Lung (tissue), 12 donors: ENCODE measurements around the gene CSF1. TPM values are rescaled to one million over a fixed set of nuclear protein-coding genes. Genes with fewer than 3 reads are reported as not detected.

ENCODE experiments used
- ATAC-seq: fragments of 200-7000 bp; cut with Tn5 transposase; one replicate; pipeline ENCODE4 v1.9.1; 2020; ENCODE audit warnings: moderate number of reproducible peaks; ENCODE audit not compliant: insufficient read depth, low FRiP score
- DNase-seq, 3 donors: peaks; one replicate each; pipeline ENCODE4 v3.0.0-alpha.2; 2013 to 2017
- H3K27ac ChIP-seq, 2 donors: one replicate each; pipeline ENCODE4 v1.5.1; 2013; ENCODE audit warnings: mild to moderate bottlenecking in 2 of 2, moderate library complexity in 2 of 2, control low read depth in 1 of 2, inconsistent platforms in 1 of 2, low read depth in 1 of 2, low read length in 1 of 2
- H3K27me3 ChIP-seq, 3 donors: one replicate each; pipeline ENCODE4 v1.5.1; 2013; ENCODE audit warnings: low read length in 2 of 3; ENCODE audit not compliant: control insufficient read depth in 3 of 3, insufficient read depth in 3 of 3
- H3K36me3 ChIP-seq, 4 donors: one replicate each; pipeline ENCODE4 v1.5.1; 2013; ENCODE audit warnings: low read length in 4 of 4, mild to moderate bottlenecking in 1 of 4, moderate library complexity in 1 of 4; ENCODE audit not compliant: control insufficient read depth in 4 of 4, insufficient read depth in 4 of 4
- H3K4me1 ChIP-seq, 5 donors: one replicate each; pipeline ENCODE4 v1.5.1; 2013; ENCODE audit warnings: low read length in 5 of 5, mild to moderate bottlenecking in 2 of 5, moderate library complexity in 1 of 5; ENCODE audit not compliant: control insufficient read depth in 5 of 5, insufficient read depth in 5 of 5
- H3K4me3 ChIP-seq: one replicate; pipeline ENCODE4 v1.5.1; 2013; ENCODE audit warnings: mild to moderate bottlenecking, control low read depth, moderate library complexity
- H3K9ac ChIP-seq, 2 donors: one replicate each; pipeline ENCODE4 v1.5.1; 2013; ENCODE audit warnings: low read length in 2 of 2, control low read depth in 1 of 2; ENCODE audit not compliant: insufficient read depth in 1 of 2
- H3K9me3 ChIP-seq, 4 donors: one replicate each; pipeline ENCODE4 v1.5.1; 2013; ENCODE audit warnings: low read length in 3 of 4, mild to moderate bottlenecking in 1 of 4, moderate library complexity in 1 of 4; ENCODE audit not compliant: control insufficient read depth in 4 of 4, insufficient read depth in 3 of 4
- WGBS, 2 donors: extraction: QIAGEN DNeasy Blood & Tissue Kit; methylation state at CpG; one replicate each; pipeline ENCODE4 v1.1.7; 2013; 5-methylcytosine and 5-hydroxymethylcytosine counted together
- polyA plus RNA-seq, 2 donors: library from polyadenylated mRNA; stranded (reverse); fragments of 200-250 nt; gene quantifications; one replicate each; pipeline ENCODE4 v1.2.1, GENCODE V29; 2013
- total RNA-seq, 2 donors: library from RNA; depleted of rRNA in 1 of 2; stranded (reverse); fragments of >200 nt in 1 of 2; gene quantifications; one replicate each; pipeline ENCODE4 v1.2.1, GENCODE V29; 2014 to 2021
- TF ChIP-seq, protein P1 (sequence below): IDR thresholded peaks from 2 replicates; pipeline ENCODE4 v1.5.1; 2012; ENCODE audit warnings: mild to moderate bottlenecking; ENCODE audit errors: control extremely low read depth, extremely low read depth
- donor health status: control.
- donor health status: control.
- donor health status: Bipolar disorder and iron deficiency.
- donor health status: healthy.
- donor health status: DM: yes; HTN: yes; CAD: no.

Gene CSF1
- total and polyA plus RNA-seq, 4 donors: 13.5 to 65.3 (median 28.5) TPM

DNA sequence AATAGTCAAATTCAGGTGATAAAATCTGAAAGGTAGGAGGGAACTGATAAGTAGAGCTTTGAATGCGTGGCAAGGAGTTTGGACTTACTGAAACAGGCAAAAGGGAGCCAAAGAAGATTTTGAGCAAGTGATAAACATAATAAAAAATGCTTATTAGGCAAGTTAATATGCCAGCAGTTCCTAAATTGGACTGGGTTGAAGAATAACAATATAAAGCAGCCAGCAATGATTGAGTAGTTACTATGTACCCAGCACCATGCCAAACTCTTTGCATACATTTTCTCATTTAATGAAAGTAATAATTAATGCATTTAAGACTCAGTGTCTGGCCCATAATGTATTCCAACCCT, 50.1 kb downstream of the CSF1 start:
- Histone ChIP-seq H3K27me3 (no peaks in the 10 kb centered on the region), H3K9ac (no peak overlapping the region), H3K4me1 (peaks cover 0 to 17% (median 2%) of the 10 kb centered on the region in 5 donors), H3K9me3 (no peaks in the 10 kb centered on the region), H3K4me3 (no peak overlapping the region), H3K36me3 (no peaks in the 10 kb centered on the region), H3K27ac (no peak overlapping the region)
- ATAC-seq: no peak
- TF ChIP-seq, protein P1, sequence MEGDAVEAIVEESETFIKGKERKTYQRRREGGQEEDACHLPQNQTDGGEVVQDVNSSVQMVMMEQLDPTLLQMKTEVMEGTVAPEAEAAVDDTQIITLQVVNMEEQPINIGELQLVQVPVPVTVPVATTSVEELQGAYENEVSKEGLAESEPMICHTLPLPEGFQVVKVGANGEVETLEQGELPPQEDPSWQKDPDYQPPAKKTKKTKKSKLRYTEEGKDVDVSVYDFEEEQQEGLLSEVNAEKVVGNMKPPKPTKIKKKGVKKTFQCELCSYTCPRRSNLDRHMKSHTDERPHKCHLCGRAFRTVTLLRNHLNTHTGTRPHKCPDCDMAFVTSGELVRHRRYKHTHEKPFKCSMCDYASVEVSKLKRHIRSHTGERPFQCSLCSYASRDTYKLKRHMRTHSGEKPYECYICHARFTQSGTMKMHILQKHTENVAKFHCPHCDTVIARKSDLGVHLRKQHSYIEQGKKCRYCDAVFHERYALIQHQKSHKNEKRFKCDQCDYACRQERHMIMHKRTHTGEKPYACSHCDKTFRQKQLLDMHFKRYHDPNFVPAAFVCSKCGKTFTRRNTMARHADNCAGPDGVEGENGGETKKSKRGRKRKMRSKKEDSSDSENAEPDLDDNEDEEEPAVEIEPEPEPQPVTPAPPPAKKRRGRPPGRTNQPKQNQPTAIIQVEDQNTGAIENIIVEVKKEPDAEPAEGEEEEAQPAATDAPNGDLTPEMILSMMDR: no peak
- WGBS, 2 donors: 67 to 75% methylated on average over 1 of the region's 1 CpG
- no peak for DNase-seq

DNA sequence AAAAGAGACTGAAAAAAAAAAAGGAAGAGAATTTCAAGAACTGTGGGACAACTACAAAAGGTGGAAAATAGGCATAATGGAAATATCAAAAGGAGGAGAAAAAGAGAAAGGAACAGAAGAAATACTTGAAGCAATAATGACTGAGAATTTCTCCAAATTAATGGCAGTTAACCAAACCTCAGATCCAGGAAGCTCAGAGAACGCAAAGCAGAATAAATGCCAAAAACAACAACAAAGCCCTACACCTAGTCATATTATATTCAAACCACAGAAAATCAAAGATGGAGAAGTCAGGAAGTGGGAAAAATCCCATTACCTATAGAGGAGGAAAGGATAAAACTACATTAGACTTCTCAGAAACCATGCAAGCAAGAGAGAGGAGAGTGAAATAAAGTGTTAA, 53.2 kb downstream of the CSF1 start:
- DNase-seq (no peak), ATAC-seq (no peak)
- 79 to 82% methylated on average over 1 of the region's 1 CpG for WGBS, 2 donors
- TF ChIP-seq, protein P1: no peak
- Histone ChIP-seq H3K36me3 (no peaks in the 10 kb centered on the region), H3K9ac (no peak overlapping the region), H3K27me3 (no peaks in the 10 kb centered on the region), H3K4me1 (peaks cover 0 to 15% (median 2%) of the 10 kb centered on the region in 5 donors), H3K27ac (no peak overlapping the region), H3K4me3 (no peak overlapping the region), H3K9me3 (no peaks in the 10 kb centered on the region)

DNA sequence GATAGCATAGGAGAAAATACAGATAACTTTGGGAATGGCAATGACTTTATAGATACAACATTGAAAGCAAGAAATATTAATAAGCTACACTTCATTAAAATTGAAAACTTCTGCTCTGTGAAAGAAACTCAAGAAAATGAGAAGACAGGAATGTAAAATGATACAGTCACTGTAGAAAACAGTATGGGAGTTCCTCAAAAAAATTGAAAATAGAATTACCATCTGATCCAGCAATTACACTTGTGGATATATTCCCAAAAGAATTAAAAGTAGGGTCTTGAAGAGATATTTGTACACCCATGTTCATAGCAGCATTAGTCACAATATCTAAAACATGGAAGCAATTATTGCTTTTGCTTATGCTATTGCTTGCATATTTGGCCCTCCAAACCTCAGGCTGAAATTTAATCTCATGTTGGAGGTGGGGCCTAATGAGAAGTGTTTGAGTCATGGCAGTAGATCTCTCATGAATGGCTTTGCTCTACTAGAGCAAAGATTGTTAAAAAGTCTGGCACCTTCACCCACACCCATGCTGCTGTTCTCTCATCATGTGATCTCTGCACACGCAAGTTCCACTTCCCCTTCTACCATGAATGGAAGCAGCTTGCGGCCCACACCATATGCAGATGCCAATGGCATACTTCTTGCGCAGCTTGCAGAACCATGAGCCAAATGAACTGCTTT, 58.6 kb downstream of the CSF1 start:
- Histone ChIP-seq H3K27me3 (no peaks in the 10 kb centered on the region), H3K4me1 (no peaks in the 10 kb centered on the region), H3K9ac (no peak overlapping the region), H3K9me3 (no peaks in the 10 kb centered on the region), H3K4me3 (no peak overlapping the region), H3K27ac (no peak overlapping the region), H3K36me3 (no peaks in the 10 kb centered on the region)
- DNase-seq: no peak
- no peak for ATAC-seq
- TF ChIP-seq, protein P1: no peak
- WGBS, 2 donors: 76 to 87% methylated on average over 3 of the region's 3 CpGs

DNA sequence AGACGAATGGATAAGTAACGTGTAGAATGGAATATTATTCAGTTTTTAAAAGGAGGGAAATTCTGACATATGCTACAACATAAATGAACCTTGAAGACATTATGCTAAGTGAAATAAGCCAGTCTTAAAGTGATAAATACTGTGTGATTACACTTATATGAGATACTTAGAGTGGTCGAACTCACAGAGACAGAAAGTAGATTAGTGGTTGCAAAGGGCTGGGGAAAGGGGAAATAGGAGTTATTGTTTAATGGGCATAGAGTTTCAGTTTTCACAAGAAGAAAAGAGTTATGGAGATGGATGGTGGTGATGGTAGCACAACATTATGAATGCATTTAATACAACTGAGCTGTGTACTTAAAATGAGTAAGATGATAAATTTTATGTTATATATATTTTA, 59.3 kb downstream of the CSF1 start:
- Histone ChIP-seq H3K9ac (no peak overlapping the region), H3K4me3 (no peak overlapping the region), H3K27me3 (no peaks in the 10 kb centered on the region), H3K9me3 (no peaks in the 10 kb centered on the region), H3K4me1 (no peaks in the 10 kb centered on the region), H3K36me3 (no peaks in the 10 kb centered on the region), H3K27ac (no peak overlapping the region)
- ATAC-seq: no peak
- TF ChIP-seq, protein P1: no peak
- 93 to 98% methylated on average over 3 of the region's 3 CpGs for WGBS, 2 donors
- DNase-seq: no peak
